GM12891 (cell line): Measurements from ENCODE around the gene FHIT.

Experiments used
- PAX5 ChIP-seq: IDR thresholded peaks from 2 replicates; pipeline ENCODE4 v1.6.1; 2011; ENCODE audit warnings: low read length, moderate library complexity, mild to moderate bottlenecking; ENCODE audit not compliant: insufficient read depth, severe bottlenecking
- POLR2AphosphoS5 ChIP-seq: IDR thresholded peaks from 2 replicates; pipeline ENCODE4 v1.6.1; 2011; ENCODE audit warnings: low read depth, low read length, control low read depth

DNA sequence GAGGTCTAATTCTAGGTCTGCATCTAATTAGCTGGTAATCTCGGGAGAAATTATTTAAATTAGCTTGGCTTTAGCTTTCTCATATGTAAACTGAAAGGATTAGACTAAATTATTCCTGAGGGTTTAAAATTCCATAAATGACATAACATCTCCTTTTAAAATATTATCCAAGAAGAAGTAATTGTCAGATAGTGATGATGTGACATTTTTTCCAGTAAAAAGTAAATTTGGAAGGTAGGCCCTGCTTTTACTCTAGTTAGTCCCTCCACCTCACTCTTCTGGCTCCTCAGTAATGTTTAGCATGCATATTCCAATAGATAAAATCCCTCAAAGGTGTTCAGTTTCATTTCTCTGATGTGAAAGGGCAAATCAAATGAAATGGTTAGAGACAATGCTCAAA, 215.7 kb downstream of the FHIT start:
- TF ChIP-seq PAX5 = no peak
- no peak for TF ChIP-seq POLR2AphosphoS5
